Fibroblast of upper back skin (primary cell): ENCODE measurements around the gene NCLN.
A peak's percentile ranks its signal among the peaks of the same experiment; 100 is the strongest.
"Not testable (repeated sequence)": the region's sequence is repeated elsewhere in the genome, so short reads cannot be mapped to it uniquely, and the experiment has no call there.

ENCODE experiments used
- DNase-seq: peaks from one replicate; pipeline ENCODE4 v3.0.0-alpha.2; 2013

NCLN gene

DNA sequence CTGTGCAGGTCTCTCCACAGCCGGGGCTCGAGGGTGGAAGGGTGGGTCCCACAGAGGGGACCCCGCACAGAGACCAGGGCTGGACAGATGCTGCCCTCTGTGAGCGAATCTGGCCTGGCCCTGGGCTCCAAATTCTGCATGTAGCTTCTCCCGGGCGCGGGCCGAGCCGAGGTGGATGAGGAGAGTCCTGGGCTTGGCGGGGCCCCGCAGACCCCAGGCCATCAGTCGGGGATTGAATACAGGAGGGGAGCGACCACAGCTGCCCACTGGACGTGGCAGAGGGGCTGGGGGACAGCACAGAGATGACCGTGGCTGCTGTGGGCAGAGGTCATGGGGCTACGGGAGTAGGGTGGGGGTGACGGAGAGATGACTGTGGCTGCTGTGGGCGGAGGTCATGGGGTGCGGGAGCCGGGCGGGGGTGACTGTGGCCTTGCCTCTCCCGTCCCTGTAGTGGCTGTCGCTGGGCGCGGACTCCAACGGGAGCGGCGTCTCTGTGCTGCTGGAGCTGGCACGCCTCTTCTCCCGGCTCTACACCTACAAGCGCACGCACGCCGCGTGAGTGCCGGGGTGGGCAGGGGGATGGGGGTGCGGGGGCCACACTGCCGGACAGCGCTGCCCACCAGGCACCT, 15.5 kb downstream of the NCLN start:
- DNase-seq = no peak

DNA sequence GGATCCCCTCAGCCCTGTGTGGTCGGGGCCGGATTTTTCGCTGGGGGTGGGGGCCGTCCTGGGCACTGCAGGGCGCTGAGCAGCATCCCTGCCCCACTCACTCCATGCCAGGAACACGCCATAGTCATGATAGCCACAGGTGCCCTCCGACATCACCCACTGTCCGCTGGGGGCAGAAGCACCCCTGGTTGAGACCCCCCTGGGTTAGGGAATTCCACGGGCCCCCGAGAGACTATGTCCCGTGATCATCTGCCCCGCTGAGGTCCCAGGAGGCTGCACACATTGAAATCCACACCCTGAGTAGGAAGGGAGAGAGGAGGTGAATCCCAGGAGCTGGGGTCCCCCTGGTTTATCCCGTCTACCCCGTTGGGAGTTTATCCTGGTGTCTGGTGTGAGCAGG, 16.2 kb downstream of the NCLN start:
- DNase-seq = no peak

DNA sequence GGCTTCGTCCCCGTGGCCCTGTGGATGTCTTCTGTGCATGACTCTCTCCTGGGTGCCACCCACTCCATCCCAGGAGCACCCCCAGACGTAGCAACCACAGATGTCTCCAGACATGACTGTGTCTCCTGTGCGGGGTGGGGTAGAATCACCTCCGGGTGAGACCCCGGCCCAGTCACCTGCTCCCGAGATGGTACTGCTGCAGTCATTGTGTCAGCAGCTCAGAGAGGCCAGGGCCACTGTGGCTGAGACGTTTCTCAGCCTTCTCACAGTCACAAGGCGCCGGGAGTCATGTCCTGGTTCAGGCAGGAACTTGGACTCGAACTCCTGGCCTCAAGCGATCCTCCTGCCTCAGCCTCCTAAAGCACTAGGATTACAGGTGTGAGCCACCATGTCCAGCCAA, 16.6 kb downstream of the NCLN start:
- no peak for DNase-seq

DNA sequence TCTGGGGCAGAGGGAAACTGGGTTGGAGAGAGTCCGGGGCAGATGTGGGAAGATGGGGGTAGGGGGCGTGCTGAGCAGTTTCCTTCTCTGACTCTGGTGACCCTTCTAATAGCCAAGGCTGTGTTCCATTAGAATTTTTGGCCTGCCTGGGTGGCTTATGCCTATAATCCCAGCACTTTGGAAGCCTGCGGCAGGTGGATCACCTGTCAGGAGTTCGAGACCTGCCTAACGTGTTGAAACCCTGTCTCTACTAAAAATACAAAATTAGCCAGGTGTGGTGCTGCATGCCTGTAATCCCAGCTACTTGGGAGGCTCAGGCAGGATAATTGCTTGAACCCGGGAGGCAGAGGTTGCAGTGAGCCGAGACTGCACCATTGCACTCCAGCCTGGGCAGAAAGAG, 17.2 kb downstream of the NCLN start:
- not testable (repeated sequence) for DNase-seq

DNA sequence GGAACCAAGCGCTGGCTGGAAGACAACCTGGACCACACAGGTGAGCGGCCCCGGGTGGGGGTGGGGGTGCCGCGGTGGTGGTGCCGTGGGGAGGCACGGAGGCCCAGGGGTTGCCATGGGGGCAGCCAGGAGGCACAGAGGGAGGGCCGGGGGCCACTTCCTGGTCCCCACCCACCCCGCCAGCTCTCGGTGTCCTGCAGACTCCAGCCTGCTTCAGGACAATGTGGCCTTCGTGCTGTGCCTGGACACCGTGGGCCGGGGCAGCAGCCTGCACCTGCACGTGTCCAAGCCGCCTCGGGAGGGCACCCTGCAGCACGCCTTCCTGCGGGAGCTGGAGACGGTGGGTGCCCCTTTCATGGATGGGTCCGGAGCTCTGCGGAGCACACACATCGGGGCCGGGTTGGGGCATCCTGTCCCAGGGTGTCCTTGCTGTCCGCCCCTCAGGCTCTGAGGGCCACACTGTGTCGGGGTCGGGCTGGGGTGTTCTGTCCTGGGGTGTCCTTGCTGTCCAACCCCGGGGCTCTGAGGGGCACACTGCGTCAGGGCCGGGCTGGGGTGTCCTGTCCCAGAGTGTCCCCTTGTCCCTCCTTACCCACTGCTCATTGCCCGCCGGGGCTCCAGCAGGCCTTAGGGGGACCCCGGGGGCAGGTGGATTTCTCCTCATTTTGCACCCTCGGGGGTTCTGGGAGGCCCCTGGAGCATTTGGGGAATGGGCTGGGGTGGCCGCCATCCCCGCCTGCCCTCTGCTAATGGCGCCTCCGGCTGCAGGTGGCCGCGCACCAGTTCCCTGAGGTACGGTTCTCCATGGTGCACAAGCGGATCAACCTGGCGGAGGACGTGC, 18.3 kb downstream of the NCLN start:
- DNase-seq = no peak

DNA sequence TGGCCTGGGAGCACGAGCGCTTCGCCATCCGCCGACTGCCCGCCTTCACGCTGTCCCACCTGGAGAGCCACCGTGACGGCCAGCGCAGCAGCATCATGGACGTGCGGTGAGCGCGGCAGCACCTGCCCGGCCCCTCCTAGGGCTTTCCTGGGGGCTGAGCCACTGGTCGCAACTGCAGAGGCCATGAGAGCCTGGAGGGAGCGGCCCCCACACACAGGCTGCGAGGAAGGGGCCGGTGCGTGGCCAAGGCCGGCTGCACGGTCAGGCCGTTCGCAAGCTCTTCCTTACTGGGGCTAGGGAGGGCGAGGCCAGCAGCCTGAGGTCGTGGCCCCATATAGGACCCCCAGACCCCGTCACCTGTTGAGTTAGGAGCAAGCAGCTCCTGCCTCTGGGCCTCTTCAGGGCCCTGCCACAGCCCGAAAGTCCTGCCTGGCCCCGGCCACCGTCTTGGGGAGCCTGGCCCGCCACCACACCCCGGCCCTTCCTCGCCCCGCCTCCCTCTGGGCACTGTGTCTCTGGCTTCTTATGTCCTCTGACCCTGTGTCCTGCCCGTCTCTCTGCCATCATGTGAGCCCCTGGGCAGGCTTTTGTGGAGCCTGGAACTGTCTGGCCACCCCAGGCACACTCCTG, 19.0 kb downstream of the NCLN start:
- no peak for DNase-seq

DNA sequence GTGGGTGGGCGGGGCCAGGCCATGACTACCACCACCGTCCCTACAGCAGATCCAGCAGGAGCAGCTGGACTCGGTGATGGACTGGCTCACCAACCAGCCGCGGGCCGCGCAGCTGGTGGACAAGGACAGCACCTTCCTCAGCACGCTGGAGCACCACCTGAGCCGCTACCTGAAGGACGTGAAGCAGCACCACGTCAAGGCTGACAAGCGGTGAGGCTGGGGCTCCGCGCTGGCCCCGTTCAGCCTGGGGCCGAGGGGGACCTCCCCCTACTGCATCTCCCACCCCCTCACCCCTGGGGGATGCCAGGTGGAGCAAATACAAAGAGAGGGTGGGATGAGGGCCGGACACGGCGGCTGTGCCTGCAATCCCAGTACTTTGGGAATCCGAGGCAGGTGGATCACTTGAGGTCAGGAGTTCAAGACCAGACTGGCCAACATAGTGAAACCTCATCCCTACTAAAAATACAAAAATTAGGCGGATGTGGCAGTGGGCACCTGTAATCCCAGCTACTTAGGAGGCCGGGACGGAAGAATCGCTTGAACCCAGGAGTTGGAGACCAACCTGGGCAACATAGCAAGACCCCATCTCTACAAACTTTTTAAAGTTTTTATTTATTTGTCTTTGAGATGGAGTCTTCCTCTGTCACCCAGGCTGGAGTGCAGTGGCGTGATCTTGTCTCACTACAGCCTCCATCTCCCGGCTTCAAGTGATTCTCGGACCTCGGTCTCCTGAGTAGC, 20.7 kb downstream of the NCLN start:
- DNase-seq = no peak

DNA sequence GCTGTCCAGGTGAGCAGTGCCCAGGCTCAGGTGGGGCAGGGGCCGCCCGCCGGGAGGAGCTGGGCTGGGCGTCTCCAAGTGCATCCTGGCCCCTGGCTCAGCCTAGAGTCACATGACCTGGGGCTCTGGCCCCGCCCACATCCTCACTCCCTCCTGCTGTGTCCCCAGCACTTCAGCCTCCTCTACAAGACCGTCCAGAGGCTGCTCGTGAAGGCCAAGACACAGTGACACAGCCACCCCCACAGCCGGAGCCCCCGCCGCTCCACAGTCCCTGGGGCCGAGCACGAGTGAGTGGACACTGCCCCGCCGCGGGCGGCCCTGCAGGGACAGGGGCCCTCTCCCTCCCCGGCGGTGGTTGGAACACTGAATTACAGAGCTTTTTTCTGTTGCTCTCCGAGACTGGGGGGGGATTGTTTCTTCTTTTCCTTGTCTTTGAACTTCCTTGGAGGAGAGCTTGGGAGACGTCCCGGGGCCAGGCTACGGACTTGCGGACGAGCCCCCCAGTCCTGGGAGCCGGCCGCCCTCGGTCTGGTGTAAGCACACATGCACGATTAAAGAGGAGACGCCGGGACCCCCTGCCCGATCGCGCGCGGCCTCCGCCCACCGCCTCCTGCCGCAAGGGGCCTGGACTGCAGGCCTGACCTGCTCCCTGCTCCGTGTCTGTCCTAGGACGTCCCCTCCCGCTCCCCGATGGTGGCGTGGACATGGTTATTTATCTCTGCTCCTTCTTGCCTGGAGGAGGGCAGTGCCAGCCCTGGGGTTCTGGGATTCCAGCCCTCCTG, 21.9 kb downstream of the NCLN start:
- no peak for DNase-seq

DNA sequence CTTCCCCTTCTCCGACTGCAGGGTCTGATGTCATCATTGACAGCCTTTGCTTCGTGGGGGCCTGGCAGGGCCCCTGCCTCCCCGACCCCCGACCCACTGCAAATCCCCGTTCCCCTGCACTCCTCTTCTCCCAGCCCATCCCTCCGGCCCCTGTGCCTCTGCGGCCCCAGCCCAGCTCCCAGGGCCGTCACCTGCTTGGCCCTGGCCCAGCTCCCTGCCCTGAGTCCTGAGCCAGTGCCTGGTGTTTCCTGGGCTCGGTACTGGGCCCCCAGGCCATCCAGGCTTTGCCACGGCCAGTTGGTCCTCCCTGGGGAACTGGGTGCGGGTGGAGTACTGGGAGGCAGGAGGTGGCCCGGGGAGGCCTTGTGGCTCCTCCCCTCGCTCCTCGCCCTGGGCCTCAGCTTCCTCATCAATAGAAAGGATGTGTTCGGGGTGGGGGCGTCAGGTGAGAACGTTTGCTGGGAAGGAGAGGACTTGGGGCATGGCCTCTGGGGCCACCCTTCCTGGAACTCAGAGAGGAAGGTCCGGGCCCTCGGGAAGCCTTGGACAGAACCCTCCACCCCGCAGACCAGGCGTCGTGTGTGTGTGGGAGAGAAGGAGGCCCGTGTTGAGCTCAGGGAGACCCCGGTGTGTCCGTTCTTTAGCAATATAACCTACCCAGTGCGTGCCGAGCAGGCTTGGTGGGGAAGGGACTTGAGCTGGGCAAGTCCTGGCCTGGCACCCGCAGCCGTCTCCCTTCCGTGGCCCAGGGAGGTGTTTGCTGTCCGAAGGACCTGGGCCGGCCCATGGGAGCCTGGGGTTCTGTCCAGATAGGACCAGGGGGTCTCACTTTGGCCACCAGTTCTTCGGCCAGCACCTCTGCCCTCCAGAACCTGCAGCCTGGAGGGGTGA, 22.8 kb downstream of the NCLN start:
- no peak for DNase-seq

DNA sequence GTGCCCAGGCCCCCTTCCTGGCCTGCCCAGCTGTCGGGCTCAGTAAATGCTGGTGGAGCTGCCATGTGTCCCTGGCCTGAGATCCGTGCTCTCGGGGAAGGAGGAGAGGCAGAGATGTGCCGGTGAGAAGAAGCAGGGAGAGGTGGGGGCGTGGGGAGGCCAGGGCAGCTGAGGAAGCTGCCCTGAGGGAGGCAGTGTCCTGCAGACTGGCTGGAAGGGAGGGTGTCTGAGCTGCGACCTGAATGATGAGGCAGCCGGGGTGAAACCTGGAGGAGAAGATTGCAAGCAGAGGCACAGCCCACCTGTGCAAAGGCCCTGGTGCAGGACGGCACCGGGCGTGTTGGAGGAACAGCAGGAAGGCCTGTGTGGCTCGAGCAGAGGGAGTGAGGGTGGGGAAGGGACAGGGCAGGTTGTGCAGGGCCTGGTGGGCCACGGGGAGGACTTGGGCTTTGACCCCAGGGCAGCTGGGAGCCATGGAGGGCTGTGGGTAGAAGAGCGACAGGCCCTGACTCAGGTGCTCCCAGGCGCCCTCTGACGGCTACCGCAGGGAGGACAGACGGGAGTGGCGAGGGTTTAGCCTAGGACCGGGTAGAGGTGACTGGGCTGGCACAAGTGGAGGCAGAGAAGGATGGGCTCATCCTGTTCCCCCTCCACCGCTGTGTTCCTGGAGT, 24.8 kb downstream of the NCLN start:
- DNase-seq = peak; percentile 18

DNA sequence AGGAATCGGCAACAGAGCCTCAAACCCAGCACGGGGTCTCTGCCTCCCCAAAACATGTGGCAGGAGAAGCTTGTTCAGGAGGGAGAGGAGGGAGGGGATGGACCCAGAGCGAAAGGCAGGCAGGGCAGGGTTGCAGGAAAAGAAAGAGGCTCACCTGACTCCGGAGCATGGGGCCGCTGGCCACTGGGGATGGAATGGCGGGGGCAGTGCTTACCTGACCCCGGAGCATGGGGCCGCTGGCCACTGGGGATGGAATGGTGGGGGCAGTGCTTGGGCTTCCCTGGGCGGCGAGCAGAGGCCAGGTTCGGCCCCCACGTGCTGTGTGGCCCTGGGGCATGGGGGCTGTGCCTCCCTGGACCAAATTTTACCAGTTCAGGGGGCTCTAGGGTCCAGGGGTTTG, 25.5 kb downstream of the NCLN start:
- no peak for DNase-seq

DNA sequence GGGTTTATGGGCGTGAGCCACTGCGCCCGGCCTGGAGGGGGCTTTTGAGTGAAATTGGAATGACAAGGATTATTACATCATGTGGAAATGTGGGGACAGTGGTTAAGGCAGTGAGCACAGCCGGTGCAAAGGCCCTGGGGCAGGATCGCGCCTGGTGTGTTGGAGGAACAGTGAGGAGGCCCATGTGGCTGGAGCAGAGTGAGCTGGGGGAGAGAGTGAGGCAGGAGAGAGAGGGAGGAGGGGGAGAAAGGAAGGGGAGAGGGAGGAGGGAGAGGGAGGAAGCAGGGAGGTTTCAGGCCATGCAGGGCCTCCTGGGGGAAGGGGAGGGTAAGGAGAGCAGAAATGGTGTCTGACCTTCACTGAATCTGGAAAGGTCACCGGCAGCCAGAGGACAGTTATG, 27.4 kb downstream of the NCLN start:
- no peak for DNase-seq

DNA sequence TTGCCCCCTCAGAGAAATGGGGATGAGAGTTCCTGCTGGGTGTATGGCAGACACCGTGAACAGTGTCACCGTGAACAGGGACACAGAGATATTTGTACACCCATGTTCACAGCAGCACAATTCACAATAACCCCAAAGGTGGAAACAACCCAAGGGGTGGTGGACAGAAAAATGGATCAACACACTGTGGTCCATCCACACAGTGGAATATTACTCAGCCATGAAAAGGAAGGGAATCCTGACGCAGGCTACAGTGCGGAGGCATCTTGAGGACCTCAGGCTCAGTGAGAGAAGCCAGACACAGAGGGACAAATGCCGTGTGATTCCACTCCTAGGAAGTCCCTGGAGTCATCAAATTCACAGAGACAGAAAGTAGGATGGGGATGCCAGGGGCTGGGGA, 31.1 kb downstream of the NCLN start:
- DNase-seq = no peak

DNA sequence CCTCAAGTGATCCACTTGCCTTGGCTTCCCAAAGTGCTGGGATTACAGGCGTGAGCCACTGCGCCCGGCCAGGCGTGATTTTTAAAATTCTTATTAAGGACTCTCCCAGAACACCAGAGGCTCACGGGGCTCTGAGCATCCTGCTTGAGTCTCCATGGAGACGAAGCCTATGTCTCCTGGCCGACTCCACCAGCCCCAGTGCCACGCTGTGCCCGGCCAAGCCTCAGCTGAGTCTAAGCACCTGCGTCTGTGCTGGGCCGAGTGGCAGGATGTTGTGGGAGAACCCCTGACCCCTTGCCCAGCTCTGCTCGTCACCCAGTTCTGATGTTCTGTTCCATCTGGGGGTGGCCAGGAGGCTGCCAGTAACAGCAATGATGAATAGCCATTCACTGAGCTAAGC, 34.8 kb downstream of the NCLN start:
- DNase-seq = no peak

DNA sequence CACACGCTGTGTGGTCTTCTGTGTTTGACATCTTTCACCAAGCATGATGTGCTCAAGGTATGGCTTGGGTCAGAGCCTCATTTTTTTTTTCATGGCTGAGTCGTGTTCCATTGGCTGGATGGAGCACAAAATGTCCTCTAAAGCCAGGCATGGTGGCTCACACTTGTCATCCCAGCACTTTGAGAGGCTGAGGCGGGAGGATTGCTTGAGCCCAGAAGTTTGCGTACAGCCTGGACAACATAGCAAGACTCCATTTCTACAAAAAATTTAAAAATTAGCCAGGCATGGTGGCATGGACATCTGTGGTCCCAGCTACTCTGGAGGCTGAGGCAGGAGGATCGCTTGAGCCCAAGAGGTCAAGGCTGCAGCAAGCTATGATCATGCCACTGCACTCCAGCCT, 35.8 kb downstream of the NCLN start:
- not testable (repeated sequence) for DNase-seq

DNA sequence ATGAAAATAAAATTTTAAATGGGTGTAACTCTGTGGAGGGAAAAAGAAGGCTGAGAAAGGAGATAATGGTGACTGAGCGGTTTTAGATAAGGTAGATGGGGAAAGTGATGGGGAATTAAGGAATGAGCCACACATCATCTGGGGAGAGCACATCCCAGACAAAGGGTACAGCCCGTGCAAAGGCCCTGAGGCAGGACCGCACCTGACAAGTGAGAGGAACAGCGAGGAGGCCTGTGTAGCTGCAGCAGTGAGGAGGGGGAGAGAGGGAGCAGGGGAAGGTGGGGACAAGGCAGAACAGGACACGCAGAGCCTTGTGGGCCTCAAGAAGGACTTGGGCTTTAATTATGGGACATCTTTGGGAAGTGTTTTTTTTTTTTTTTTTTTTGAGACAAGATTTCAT, 37.0 kb downstream of the NCLN start:
- no peak for DNase-seq

DNA sequence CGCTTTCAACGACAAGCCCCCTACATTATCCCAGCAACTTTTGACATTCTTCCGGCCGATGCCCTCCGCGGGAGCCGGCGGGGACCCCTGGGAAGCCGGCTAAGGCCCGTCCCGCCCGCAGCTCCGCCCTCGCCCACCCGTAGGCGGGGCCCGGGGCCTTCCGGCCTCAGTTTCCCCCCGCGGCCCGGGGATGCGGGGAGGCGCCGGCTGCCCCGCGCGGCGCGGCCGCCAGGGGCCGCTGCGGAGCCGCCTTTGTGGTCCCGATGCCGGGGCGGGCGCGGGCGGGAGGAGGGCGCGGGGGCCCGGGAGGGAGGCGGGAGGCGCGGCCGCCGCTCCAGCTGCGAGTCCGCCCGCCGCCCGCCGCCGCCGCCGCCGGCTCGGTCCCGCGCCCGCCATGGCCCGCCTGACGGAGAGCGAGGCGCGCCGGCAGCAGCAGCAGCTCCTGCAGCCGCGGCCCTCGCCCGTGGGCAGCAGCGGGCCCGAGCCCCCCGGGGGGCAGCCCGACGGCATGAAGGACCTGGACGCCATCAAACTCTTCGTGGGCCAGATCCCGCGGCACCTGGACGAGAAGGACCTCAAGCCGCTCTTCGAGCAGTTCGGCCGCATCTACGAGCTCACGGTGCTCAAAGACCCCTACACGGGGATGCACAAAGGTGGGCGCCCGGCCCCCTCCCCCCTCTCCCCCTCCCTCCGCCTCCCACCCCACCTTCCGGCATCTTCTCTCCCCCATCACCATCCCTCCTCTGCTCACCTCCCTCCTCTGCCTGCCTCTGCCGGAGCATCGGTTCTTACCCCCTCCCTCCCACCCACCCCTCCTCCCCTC, 38.8 kb downstream of the NCLN start, which contains the start of gene CELF5:
Gene CELF5 (plus strand): TSS at position 316 of the 823 bp plus-strand sequence. CDS start 79 bp downstream, at position 395.
- peak; percentile 25 for DNase-seq

DNA sequence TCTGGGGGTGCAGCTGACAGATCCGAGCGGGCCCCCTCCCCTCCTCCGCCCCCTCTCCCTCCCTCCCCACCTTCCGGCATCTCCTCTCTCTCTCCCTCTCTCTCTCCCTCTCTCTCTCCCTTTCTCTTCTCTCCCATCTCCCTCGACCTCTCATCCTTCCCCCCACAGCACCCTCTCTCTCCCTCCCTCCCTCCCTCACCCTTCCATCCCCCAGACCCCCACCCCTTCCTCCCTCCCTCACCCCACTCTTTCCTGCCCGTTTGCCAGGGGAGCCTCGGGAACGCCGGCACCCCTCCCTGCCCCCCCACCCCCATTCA, 39.4 kb downstream of the NCLN start:
- DNase-seq = no peak

DNA sequence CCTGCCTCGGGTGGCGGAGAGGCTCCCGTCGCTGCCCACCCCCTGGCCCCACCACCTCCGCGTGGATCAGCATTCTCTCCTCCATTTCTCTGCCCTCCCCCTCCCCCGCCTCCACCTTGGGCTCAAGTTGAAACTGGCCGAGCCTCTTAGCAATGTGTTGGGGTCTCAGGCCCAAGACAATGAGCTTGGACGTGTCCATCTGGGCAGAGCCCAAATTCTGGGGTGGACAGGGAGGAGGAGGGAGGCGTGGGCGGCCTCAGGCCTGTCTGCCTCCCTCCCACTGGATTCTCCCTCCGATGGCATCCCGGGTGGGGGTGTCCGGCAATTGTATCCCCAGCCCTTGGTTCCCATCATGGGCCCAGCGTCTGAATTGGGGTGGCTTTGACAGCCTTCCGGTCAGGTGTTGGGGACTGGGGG, 40.0 kb downstream of the NCLN start:
- DNase-seq = no peak

DNA sequence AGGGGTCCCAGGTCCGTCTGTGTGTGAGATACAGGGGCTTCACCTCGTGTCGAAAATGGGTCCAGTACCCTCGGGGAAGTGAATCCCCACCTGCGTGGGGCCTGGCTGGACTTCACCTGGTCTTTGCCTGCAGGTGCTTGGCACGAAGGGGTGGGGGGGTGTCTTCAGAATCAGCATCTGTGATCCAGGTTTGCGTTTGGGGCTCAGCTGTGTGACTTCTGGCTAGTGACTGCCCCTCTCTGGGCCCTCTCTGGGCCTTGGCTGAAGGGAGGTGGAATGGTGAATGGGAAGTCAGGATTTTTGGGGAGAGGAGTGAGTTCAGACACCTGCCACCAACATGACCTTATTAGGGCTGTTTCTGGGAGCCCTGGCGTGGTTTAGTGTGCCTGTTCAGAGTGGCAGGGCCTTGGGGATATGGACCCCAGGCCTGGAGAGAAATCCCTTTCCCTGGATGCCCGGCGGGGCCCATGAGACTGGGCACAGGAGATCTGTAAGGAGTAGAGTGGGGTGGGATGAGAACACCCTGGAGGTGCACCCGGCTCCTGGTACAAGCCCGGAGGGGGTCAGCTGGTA, 41.4 kb downstream of the NCLN start:
- DNase-seq = no peak
